ENCODE results near the gene DYSF.

DYSF gene

GRCh38 chr2:71468279-71469015 lies 15.1 kb downstream of the DYSF start:
- DNase-seq (ENCODE audit: extremely low spot score), result no peak
- ChIA-PET POLR2A (no interaction called here), CTCF (interaction anchor here (0.9 to 1.2 kb wide), 3 partner anchors 8 to 42 kb away, joined by 3 to 6 read pairs (median 3); no protein-coding TSS in a partner anchor)
- no peak for TF ChIP-seq FOXK2 (IDR thresholded peaks at IDR 0.05)
- TF ChIP-seq SP1 (IDR thresholded peaks at IDR 0.05), result no peak
- TF ChIP-seq ARNT (IDR thresholded peaks at IDR 0.05), result no peak
- no peak for TF ChIP-seq ZNF384 (IDR thresholded peaks at IDR 0.05)
- no peak for TF ChIP-seq FOXA1 (IDR thresholded peaks at IDR 0.05)
- TF ChIP-seq CTBP1 (IDR thresholded peaks at IDR 0.05; ENCODE audit: borderline replicate concordance), result no peak
- no peak for TF ChIP-seq LEF1 (IDR thresholded peaks at IDR 0.05; ENCODE audit: borderline replicate concordance)
- no peak for TF ChIP-seq BHLHE40 (IDR thresholded peaks at IDR 0.05; ENCODE audit: borderline replicate concordance)
- no peak for TF ChIP-seq HDGF (IDR thresholded peaks at IDR 0.05; ENCODE audit: borderline replicate concordance)
- TF ChIP-seq NFRKB (IDR thresholded peaks at IDR 0.05), result no peak
- no peak for TF ChIP-seq FOXM1 (IDR thresholded peaks at IDR 0.05; ENCODE audit: borderline replicate concordance)
- no peak for TF ChIP-seq PKNOX1 (IDR thresholded peaks at IDR 0.05)
- TF ChIP-seq ELF4 (IDR thresholded peaks at IDR 0.05), result no peak
- no peak for TF ChIP-seq L3MBTL2 (conservative IDR thresholded peaks at IDR 0.05)
- no peak for TF ChIP-seq SUZ12 (IDR thresholded peaks at IDR 0.05)
- no peak for TF ChIP-seq TARDBP (IDR thresholded peaks at IDR 0.05)

GRCh38 chr2:71469403-71470398 lies 16.3 kb downstream of the DYSF start:
- TF ChIP-seq SUZ12 (IDR thresholded peaks at IDR 0.05), result no peak
- TF ChIP-seq ARNT (IDR thresholded peaks at IDR 0.05), result no peak
- TF ChIP-seq CTBP1 (IDR thresholded peaks at IDR 0.05; ENCODE audit: borderline replicate concordance), result no peak
- TF ChIP-seq LEF1 (IDR thresholded peaks at IDR 0.05; ENCODE audit: borderline replicate concordance), result no peak
- TF ChIP-seq ZNF384 (IDR thresholded peaks at IDR 0.05), result no peak
- TF ChIP-seq FOXK2 (IDR thresholded peaks at IDR 0.05), result no peak
- TF ChIP-seq TARDBP (IDR thresholded peaks at IDR 0.05), result no peak
- no peak for TF ChIP-seq FOXA1 (IDR thresholded peaks at IDR 0.05)
- no peak for TF ChIP-seq NFRKB (IDR thresholded peaks at IDR 0.05)
- no peak for TF ChIP-seq L3MBTL2 (conservative IDR thresholded peaks at IDR 0.05)
- TF ChIP-seq FOXM1 (IDR thresholded peaks at IDR 0.05; ENCODE audit: borderline replicate concordance), result no peak
- DNase-seq (ENCODE audit: extremely low spot score), result no peak
- POLR2A ChIA-PET, result no interaction called here

GRCh38 chr2:71471276-71471675 lies 17.9 kb downstream of the DYSF start:
- ChIA-PET CTCF (no interaction called here), POLR2A (no interaction called here)
- DNase-seq (ENCODE audit: extremely low spot score), result no peak
- TF ChIP-seq FOXM1 (IDR thresholded peaks at IDR 0.05; ENCODE audit: borderline replicate concordance) (no peak), FOXK2 (IDR thresholded peaks at IDR 0.05) (no peak), ARNT (IDR thresholded peaks at IDR 0.05) (no peak), ZNF384 (IDR thresholded peaks at IDR 0.05) (no peak), L3MBTL2 (conservative IDR thresholded peaks at IDR 0.05) (no peak), SP1 (IDR thresholded peaks at IDR 0.05) (no peak), LEF1 (IDR thresholded peaks at IDR 0.05; ENCODE audit: borderline replicate concordance) (no peak), HDGF (IDR thresholded peaks at IDR 0.05; ENCODE audit: borderline replicate concordance) (no peak), PKNOX1 (IDR thresholded peaks at IDR 0.05) (no peak), BHLHE40 (IDR thresholded peaks at IDR 0.05; ENCODE audit: borderline replicate concordance) (no peak), TARDBP (IDR thresholded peaks at IDR 0.05) (no peak), NFRKB (IDR thresholded peaks at IDR 0.05) (no peak), SUZ12 (IDR thresholded peaks at IDR 0.05) (no peak), FOXA1 (IDR thresholded peaks at IDR 0.05) (no peak)

More at GRCh38 chr2:71469403-71470398, 16.3 kb downstream of the DYSF start:
- CTCF ChIA-PET, result interaction anchor here (0.8 to 1.2 kb wide), 2 partner anchors 9 to 12 kb away, joined by 3 to 6 read pairs; no protein-coding TSS in a partner anchor

GRCh38 chr2:71472019-71472418 lies 18.7 kb downstream of the DYSF start:
- no peak for DNase-seq (ENCODE audit: extremely low spot score)
- ChIA-PET CTCF (no interaction called here), POLR2A (no interaction called here)

More at GRCh38 chr2:71472019-71472418, 18.7 kb downstream of the DYSF start:
- no peak for TF ChIP-seq BHLHE40 (IDR thresholded peaks at IDR 0.05; ENCODE audit: borderline replicate concordance)
- TF ChIP-seq ELF4 (IDR thresholded peaks at IDR 0.05), result no peak
- TF ChIP-seq ZNF384 (IDR thresholded peaks at IDR 0.05), result no peak
- TF ChIP-seq FOXA1 (IDR thresholded peaks at IDR 0.05), result no peak
- no peak for TF ChIP-seq L3MBTL2 (conservative IDR thresholded peaks at IDR 0.05)
- TF ChIP-seq ARNT (IDR thresholded peaks at IDR 0.05), result no peak
- TF ChIP-seq SUZ12 (IDR thresholded peaks at IDR 0.05), result no peak
- TF ChIP-seq TARDBP (IDR thresholded peaks at IDR 0.05), result no peak
- no peak for TF ChIP-seq PKNOX1 (IDR thresholded peaks at IDR 0.05)
- no peak for TF ChIP-seq HDGF (IDR thresholded peaks at IDR 0.05; ENCODE audit: borderline replicate concordance)
- TF ChIP-seq FOXK2 (IDR thresholded peaks at IDR 0.05), result no peak
- TF ChIP-seq NFRKB (IDR thresholded peaks at IDR 0.05), result no peak
- no peak for TF ChIP-seq FOXM1 (IDR thresholded peaks at IDR 0.05; ENCODE audit: borderline replicate concordance)
- no peak for TF ChIP-seq LEF1 (IDR thresholded peaks at IDR 0.05; ENCODE audit: borderline replicate concordance)
- no peak for TF ChIP-seq SP1 (IDR thresholded peaks at IDR 0.05)
- TF ChIP-seq CTBP1 (IDR thresholded peaks at IDR 0.05; ENCODE audit: borderline replicate concordance), result no peak
